Astrocyte (in vitro differentiated cells and primary cell): Measurements from ENCODE around the gene SPACA7.

Experiments used
- EZH2 ChIP-seq: IDR thresholded peaks from 2 replicates; pipeline ENCODE4 v1.6.1; 2012; ENCODE audit warnings: mild to moderate bottlenecking, low read length, inconsistent platforms; ENCODE audit not compliant: insufficient read depth
- TF ChIP-seq, protein P1 (sequence below): IDR thresholded peaks from 2 replicates; pipeline ENCODE4 v1.5.1; 2011; ENCODE audit warnings: low read depth, mild to moderate bottlenecking, inconsistent platforms, low read length, moderate library complexity; ENCODE audit not compliant: insufficient read depth

DNA sequence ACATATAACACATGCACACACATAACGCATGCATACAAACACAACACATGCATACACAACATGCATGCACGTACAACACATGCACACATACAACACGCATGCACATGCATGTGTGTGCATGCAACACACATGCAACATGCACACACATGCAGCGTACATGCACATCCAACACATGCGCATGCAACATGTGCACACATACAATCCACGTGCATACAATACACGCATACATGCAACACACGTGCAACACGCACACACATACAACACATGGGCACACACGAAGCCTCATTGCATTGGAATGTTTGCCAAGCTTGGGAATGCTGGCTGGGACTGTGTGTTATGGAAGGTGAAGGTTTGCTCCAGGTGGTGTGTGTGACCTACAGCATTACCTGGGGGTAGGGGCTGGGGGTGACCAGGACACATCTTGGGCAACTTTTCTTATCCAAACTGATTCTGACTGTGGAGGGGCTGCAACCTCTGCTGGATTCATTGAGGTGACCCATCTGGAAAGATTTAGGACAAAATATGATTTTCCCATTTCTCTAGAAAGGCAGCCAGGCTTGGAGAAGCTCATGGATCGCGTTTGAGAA lies 58.9 kb downstream of the SPACA7 start:
- TF ChIP-seq, protein P1, sequence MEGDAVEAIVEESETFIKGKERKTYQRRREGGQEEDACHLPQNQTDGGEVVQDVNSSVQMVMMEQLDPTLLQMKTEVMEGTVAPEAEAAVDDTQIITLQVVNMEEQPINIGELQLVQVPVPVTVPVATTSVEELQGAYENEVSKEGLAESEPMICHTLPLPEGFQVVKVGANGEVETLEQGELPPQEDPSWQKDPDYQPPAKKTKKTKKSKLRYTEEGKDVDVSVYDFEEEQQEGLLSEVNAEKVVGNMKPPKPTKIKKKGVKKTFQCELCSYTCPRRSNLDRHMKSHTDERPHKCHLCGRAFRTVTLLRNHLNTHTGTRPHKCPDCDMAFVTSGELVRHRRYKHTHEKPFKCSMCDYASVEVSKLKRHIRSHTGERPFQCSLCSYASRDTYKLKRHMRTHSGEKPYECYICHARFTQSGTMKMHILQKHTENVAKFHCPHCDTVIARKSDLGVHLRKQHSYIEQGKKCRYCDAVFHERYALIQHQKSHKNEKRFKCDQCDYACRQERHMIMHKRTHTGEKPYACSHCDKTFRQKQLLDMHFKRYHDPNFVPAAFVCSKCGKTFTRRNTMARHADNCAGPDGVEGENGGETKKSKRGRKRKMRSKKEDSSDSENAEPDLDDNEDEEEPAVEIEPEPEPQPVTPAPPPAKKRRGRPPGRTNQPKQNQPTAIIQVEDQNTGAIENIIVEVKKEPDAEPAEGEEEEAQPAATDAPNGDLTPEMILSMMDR, result no peak
- no peak for TF ChIP-seq EZH2
